ENCODE measurements around the gene ALDH3A2. TPM values are rescaled to one million over a fixed set of nuclear protein-coding genes. Genes with fewer than 3 reads are reported as not detected.

The ALDH3A2 gene
- total and polyA plus RNA-seq, 2 of the 8 experiments (the other 6 are each of a cell fraction or from before 2014, with no cell fraction given): 20.6 to 72.9 TPM

- no peak for TF ChIP-seq RBBP5 (IDR thresholded peaks at IDR 0.05; ENCODE audit: borderline replicate concordance, low read depth, low read length)
- no peak for TF ChIP-seq ASH2L (IDR thresholded peaks at IDR 0.05; ENCODE audit: low read length)
- no peak for TF ChIP-seq HDAC2 (IDR thresholded peaks at IDR 0.05; ENCODE audit: borderline replicate concordance in 1 of 2, low read depth in 2 of 2, low read length in 2 of 2)
- TF ChIP-seq SAP30 (IDR thresholded peaks at IDR 0.05; ENCODE audit: insufficient read depth, insufficient replicate concordance, low read length): no peak
- TF ChIP-seq BRCA1 (IDR thresholded peaks at IDR 0.05; ENCODE audit: low read depth, low read length): no peak
Measured at GRCh38 chr17:19621697-19622096, 26.9 kb upstream of the ALDH3A2 start (continued).

Data from H1 (cell line).